GM23248 (cell line): ENCODE data around the gene STAP1. TPM values are rescaled to one million over a fixed set of nuclear protein-coding genes. Genes with fewer than 3 reads are reported as not detected.
"Not testable (repeated sequence)": the region's sequence is repeated elsewhere in the genome, so short reads cannot be mapped to it uniquely, and the experiment has no call there.

ENCODE experiments used
- DNase-seq: peaks from one replicate; pipeline ENCODE4 v3.0.0-alpha.2; 2015
- H2AFZ ChIP-seq: fragments of 200-600 bp; sonication (generic); 2 replicates; pipeline ENCODE4 v1.6.1; 2016; ENCODE audit warnings: antibody characterized with exemption
- H3F3A ChIP-seq: fragments of 200-600 bp; sonication (generic); 2 replicates; pipeline ENCODE4 v1.6.1; 2016; ENCODE audit warnings: mild to moderate bottlenecking, antibody characterized with exemption, mixed run types; ENCODE audit not compliant: insufficient read depth
- H3K27ac ChIP-seq: fragments of 200-600 bp; sonication (generic); 2 replicates; pipeline ENCODE4 v1.5.1; 2016; ENCODE audit warnings: mild to moderate bottlenecking
- H3K27me3 ChIP-seq: fragments of 200-600 bp; sonication (generic); replicated peaks from 2 replicates; pipeline ENCODE4 v1.6.1; 2016; ENCODE audit warnings: mild to moderate bottlenecking; ENCODE audit not compliant: insufficient read depth
- H3K36me3 ChIP-seq: fragments of 200-600 bp; sonication (generic); 2 replicates; pipeline ENCODE4 v1.6.1; 2016; ENCODE audit warnings: low read depth, mild to moderate bottlenecking
- H3K4me1 ChIP-seq: fragments of 200-600 bp; sonication (generic); 2 replicates; pipeline ENCODE4 v1.6.1; 2016; ENCODE audit warnings: mild to moderate bottlenecking; ENCODE audit not compliant: insufficient read depth
- H3K4me2 ChIP-seq: fragments of 200-600 bp; sonication (generic); one replicate; pipeline ENCODE4 v1.6.1; 2016; ENCODE audit warnings: mild to moderate bottlenecking; ENCODE audit not compliant: unreplicated experiment
- H3K4me3 ChIP-seq: fragments of 200-600 bp; sonication (generic); 2 replicates; pipeline ENCODE4 v1.5.1; 2016; ENCODE audit warnings: mild to moderate bottlenecking
- H3K79me2 ChIP-seq: fragments of 200-600 bp; sonication (generic); 2 replicates; pipeline ENCODE4 v1.6.1; 2016; ENCODE audit warnings: mild to moderate bottlenecking; ENCODE audit not compliant: insufficient read depth
- H3K9ac ChIP-seq: fragments of 200-600 bp; sonication (generic); 2 replicates; pipeline ENCODE4 v1.6.1; 2016; ENCODE audit warnings: mild to moderate bottlenecking
- H3K9me2 ChIP-seq: fragments of 200-600 bp; sonication (generic); 2 replicates; pipeline ENCODE4 v1.6.1; 2016; ENCODE audit warnings: mixed run types, mild to moderate bottlenecking, moderate library complexity; ENCODE audit not compliant: insufficient read depth
- H3K9me3 ChIP-seq: fragments of 200-600 bp; sonication (generic); one replicate; pipeline ENCODE4 v1.6.1; 2017; ENCODE audit warnings: low read depth
- H4K20me1 ChIP-seq: fragments of 200-600 bp; sonication (generic); 2 replicates; pipeline ENCODE4 v1.6.0; 2016; ENCODE audit not compliant: insufficient read depth
- EZH2 ChIP-seq: fragments of 200-600 bp; sonication (generic); IDR thresholded peaks from 2 replicates; pipeline ENCODE4 v1.6.1; 2018; ENCODE audit warnings: antibody characterized with exemption, mild to moderate bottlenecking; ENCODE audit not compliant: insufficient read depth, poor library complexity, severe bottlenecking
- EZH2phosphoT487 ChIP-seq: fragments of 200-600 bp; sonication (generic); IDR thresholded peaks from 2 replicates; pipeline ENCODE4 v1.6.1; 2018; ENCODE audit warnings: antibody characterized with exemption, moderate library complexity, mild to moderate bottlenecking, low read depth; ENCODE audit not compliant: insufficient read depth
- WGBS, 2 experiments: methylation state at CpG; one replicate each; pipeline ENCODE4 v1.1.6; 2015 to 2017; ENCODE audit warnings: low lambda C conversion rate in 2 of 2, low coverage in 1 of 2; ENCODE audit errors: missing lambda C conversion rate in 2 of 2; 5-methylcytosine and 5-hydroxymethylcytosine counted together
- in situ Hi-C: fragments of 300-500 bp; cut with MboI; formaldehyde crosslinking; loops from 2 replicates; pipeline ENCODE4 v1.15.0; 2020
- polyA plus RNA-seq: library from polyadenylated mRNA; unstranded; fragments of >200 nt; fragmentation: Nextera tagmentation; extraction: Ambion mirVana; gene quantifications from 2 replicates; pipeline ENCODE4 v1.2.1, GENCODE V29; 2016
- total RNA-seq: library from RNA; depleted of rRNA; stranded (reverse); fragments of >200 nt; shearing (Covaris generic); gene quantifications from 2 replicates; pipeline ENCODE4 v1.2.3, GENCODE V29; 2014

STAP1 gene
- total and polyA plus RNA-seq, 2 experiments from 2014 or later: not detected

- H4K20me1 ChIP-seq: peaks cover 4% of the 10 kb centered on the region
- no peaks in the 10 kb centered on the region for H3K9me2 ChIP-seq
- no peak overlapping the region for H3K27ac ChIP-seq
- no peaks in the 10 kb centered on the region for H3F3A ChIP-seq
- 0 out of 2 replicates have a peak, but pooled peaks cover 5% of the 10 kb centered on the region for H3K36me3 ChIP-seq
- TF ChIP-seq EZH2phosphoT487 (no peak), EZH2 (no peak)
- H3K27me3 ChIP-seq: no peaks in the 10 kb centered on the region
- no peaks in the 10 kb centered on the region for H3K9me3 ChIP-seq
- H3K4me2 ChIP-seq: no peak overlapping the region
- in situ Hi-C loops: no loop called here
- peaks cover 85% of the 10 kb centered on the region for H3K79me2 ChIP-seq
- 59 to 60% methylated on average over 2 of the region's 2 CpGs for WGBS, 2 experiments
- H3K4me3 ChIP-seq: no peak overlapping the region
- no peak overlapping the region for H3K9ac ChIP-seq
- H2AFZ ChIP-seq: no peak overlapping the region
- no peaks in the 10 kb centered on the region for H3K4me1 ChIP-seq
- DNase-seq: no peak
These were observed 36.3 kb upstream of the STAP1 start for GRCh38 chr4:67522230-67522629.

DNA sequence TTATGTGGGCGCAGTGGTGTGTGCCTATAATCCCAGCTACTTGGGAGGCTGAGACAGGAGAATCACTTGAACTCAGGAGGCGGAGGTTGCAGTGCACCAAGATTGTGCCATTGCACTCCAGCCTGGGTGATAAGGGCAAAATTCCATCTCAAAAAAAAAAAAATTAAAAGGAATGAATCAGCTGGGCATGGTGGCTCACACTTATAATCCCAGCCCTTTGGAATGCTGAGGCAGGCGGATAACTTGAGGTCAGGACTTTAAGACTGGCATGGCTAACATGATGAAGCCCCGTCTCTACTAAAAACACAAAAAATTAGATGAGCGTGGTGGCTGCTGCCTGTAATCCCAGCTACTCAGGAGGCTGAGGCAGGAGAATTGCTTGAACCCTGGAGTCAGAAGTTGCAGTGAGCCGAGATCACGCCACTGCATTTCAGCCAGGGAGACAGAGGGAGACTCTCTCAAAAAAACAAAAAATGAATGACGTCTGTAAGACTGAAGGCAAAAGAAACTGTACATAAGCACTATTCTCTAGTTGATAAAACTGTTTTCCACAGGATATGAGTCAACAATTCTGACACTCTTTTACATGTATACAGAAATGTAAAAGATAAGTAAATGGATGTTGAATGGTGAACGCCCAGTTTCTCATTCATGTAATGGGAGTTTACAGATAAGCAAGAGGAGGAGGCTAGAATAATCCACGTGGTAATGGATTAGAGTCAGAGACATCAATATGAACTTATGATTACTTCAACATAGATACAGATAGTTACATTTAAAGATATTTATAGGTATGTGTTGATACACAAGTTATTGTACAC, 35.5 kb upstream of the STAP1 start:
- Histone ChIP-seq H3K9ac (no peak overlapping the region), H3K4me3 (no peak overlapping the region), H3K27me3 (no peaks in the 10 kb centered on the region), H3K36me3 (0 out of 2 replicates have a peak, but pooled peaks cover 5% of the 10 kb centered on the region), H3K9me2 (no peaks in the 10 kb centered on the region), H3F3A (no peaks in the 10 kb centered on the region), H3K4me2 (no peak overlapping the region), H4K20me1 (peaks cover 4% of the 10 kb centered on the region), H3K79me2 (peaks cover 87% of the 10 kb centered on the region), H2AFZ (no peak overlapping the region), H3K9me3 (no peaks in the 10 kb centered on the region), H3K4me1 (no peaks in the 10 kb centered on the region), H3K27ac (no peak overlapping the region)
- TF ChIP-seq EZH2phosphoT487: no peak
- TF ChIP-seq EZH2: no peak
- in situ Hi-C loops: no loop called here
- whole genome bisulfite sequencing, 2 experiments: 93 to 96% methylated on average over 10 of the region's 10 CpGs
- DNase-seq: no peak

- DNase-seq, H3K27ac ChIP-seq, in situ Hi-C loops, H3F3A ChIP-seq, H3K4me1 ChIP-seq, H3K9me3 ChIP-seq, H2AFZ ChIP-seq, H4K20me1 ChIP-seq, H3K36me3 ChIP-seq, H3K9ac ChIP-seq, H3K9me2 ChIP-seq, H3K27me3 ChIP-seq, H3K4me2 ChIP-seq, H3K4me3 ChIP-seq: not testable (repeated sequence)
- WGBS, 2 experiments: 95 to 100% methylated on average over 2 to 3 of the region's 3 CpGs
- H3K79me2 ChIP-seq: peaks cover 96% of the 10 kb centered on the region
These were observed 34.4 kb upstream of the STAP1 start for GRCh38 chr4:67524140-67524539.

DNA sequence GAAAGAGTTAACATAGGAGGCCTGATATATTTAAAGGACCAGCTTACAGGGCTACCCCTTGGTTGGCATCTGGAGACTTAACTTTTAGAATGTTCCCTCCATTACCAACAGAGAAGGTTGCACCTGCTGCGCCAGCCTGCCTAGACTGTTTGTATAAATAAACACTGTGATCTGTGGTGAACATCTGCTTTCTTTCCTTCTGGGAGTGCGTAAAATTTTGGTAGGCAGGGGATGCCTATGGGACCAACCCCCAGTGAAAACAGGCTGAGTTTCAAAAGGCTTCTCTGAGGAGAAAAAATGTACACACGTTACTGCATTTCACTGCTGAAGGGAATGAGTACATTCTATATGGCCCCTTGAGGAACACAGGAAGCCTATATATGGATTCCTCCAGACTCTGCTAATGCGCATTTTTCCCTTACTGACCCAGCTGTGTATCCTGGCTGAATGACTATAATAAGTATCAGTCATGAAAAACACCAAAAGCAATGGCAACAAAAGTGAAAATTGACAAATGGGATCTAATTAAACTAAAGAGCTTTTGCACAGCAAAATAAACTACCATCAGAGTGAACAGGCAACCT, 27.1 kb upstream of the STAP1 start:
- H3K4me1 ChIP-seq: no peaks in the 10 kb centered on the region
- H3K9me3 ChIP-seq: no peaks in the 10 kb centered on the region
- H2AFZ ChIP-seq: no peak overlapping the region
- no peak overlapping the region for H3K4me2 ChIP-seq
- no peaks in the 10 kb centered on the region for H3K9me2 ChIP-seq
- DNase-seq: no peak
- no peaks in the 10 kb centered on the region for H3K27me3 ChIP-seq
- WGBS, 2 experiments: 85 to 88% methylated on average over 4 of the region's 4 CpGs
- no peak overlapping the region for H3K4me3 ChIP-seq
- H4K20me1 ChIP-seq: no peaks in the 10 kb centered on the region; the same call in 1 of the 2 replicates
- no peak overlapping the region for H3K9ac ChIP-seq
- H3K36me3 ChIP-seq: peaks cover 45% of the 10 kb centered on the region
- TF ChIP-seq EZH2: no peak
- TF ChIP-seq EZH2phosphoT487: no peak
- peaks cover 51% of the 10 kb centered on the region for H3K79me2 ChIP-seq
- no peak overlapping the region for H3K27ac ChIP-seq
- in situ Hi-C loops: no loop called here
- no peaks in the 10 kb centered on the region for H3F3A ChIP-seq

DNA sequence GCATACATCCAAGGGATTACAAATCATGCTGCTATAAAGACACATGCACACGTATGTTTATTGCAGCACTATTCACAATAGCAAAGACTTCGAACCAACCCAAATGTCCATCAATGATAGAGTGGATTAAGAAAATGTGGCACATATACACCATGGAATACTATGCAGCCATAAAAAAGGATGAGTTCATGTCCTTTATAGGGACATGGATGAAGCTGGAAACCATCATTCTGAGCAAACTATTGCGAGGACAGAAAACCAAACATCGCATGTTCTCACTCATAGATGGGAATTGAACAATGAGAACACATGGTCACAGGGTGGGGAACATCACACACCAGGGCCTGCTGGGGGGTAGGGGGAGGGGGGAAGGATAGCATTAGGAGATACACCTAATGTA, 26.1 kb upstream of the STAP1 start:
- H3F3A ChIP-seq, H3K4me1 ChIP-seq, H3K4me3 ChIP-seq, H3K27me3 ChIP-seq, H3K9me3 ChIP-seq, H3K4me2 ChIP-seq, in situ Hi-C loops, H2AFZ ChIP-seq, H3K9ac ChIP-seq, H3K9me2 ChIP-seq, H3K27ac ChIP-seq, H4K20me1 ChIP-seq: not testable (repeated sequence)
- 77 to 83% methylated on average over 4 of the region's 4 CpGs for WGBS, 2 experiments
- Histone ChIP-seq H3K79me2 (peaks cover 42% of the 10 kb centered on the region), H3K36me3 (peaks cover 53% of the 10 kb centered on the region)
- peak; percentile 20 for DNase-seq
